CD8-positive, alpha-beta memory T cell (primary cell): ENCODE data around the gene EFNA2. TPM values are rescaled to one million over a fixed set of nuclear protein-coding genes. Genes with fewer than 3 reads are reported as not detected.
A peak's percentile ranks its signal among the peaks of the same experiment; 100 is the strongest.
"Not testable (repeated sequence)": the region's sequence is repeated elsewhere in the genome, so short reads cannot be mapped to it uniquely, and the experiment has no call there.

Experiments
- CTCF ChIA-PET: fragments of 350-600 bp; sonication (Branson Sonifier 250); formaldehyde crosslinking; loops from one replicate; lab custom pipeline; 2021; ENCODE audit warnings: antibody characterized with exemption; lab: Charles Lee
- POLR2A ChIA-PET: fragments of 350-600 bp; sonication (Branson Sonifier 250); formaldehyde crosslinking; loops from one replicate; lab custom pipeline; 2021; ENCODE audit warnings: antibody characterized with exemption; lab: Charles Lee
- DNase-seq, 5 donors: peaks; one replicate each; pipeline versions ENCODE4 v3.0.0 to v3.0.0-alpha.2; 2020 to 2022; ENCODE audit warnings: mixed read lengths in 1 of 5
- H3K27ac ChIP-seq: one replicate; pipeline ENCODE4 v1.7.0; 2013; ENCODE audit warnings: low read depth, mild to moderate bottlenecking, low read length, moderate library complexity
- H3K27me3 ChIP-seq: 2 replicates; pipeline ENCODE4 v1.7.0; 2013; ENCODE audit warnings: low read length, mild to moderate bottlenecking; ENCODE audit not compliant: insufficient read depth, poor library complexity, severe bottlenecking
- H3K36me3 ChIP-seq: 2 replicates; pipeline ENCODE4 v1.7.0; 2013; ENCODE audit warnings: mild to moderate bottlenecking, low read length, moderate library complexity; ENCODE audit not compliant: insufficient read depth
- H3K4me1 ChIP-seq: 2 replicates; pipeline ENCODE4 v1.7.0; 2013; ENCODE audit warnings: mild to moderate bottlenecking, low read length, moderate library complexity; ENCODE audit not compliant: insufficient read depth
- H3K4me3 ChIP-seq: 2 replicates; pipeline ENCODE4 v1.7.0; 2013; ENCODE audit warnings: mild to moderate bottlenecking, low read length
- H3K9me3 ChIP-seq: 2 replicates; pipeline ENCODE4 v1.7.0; 2013; ENCODE audit warnings: mild to moderate bottlenecking, low read length
- H3K27ac Mint-ChIP-seq, 8 donors: one replicate each; pipeline ENCODE4 v1.8.0; 2020 to 2021; ENCODE audit warnings: mixed read lengths in 8 of 8, mild to moderate bottlenecking in 6 of 8, inconsistent platforms in 3 of 8, moderate library complexity in 3 of 8
- H3K27me3 Mint-ChIP-seq, 2 donors: one replicate each; pipeline ENCODE4 v1.8.0; 2020 to 2021; ENCODE audit warnings: mixed read lengths in 2 of 2, mild to moderate bottlenecking in 1 of 2, moderate library complexity in 1 of 2
- H3K36me3 Mint-ChIP-seq, 3 donors: one replicate each; pipeline ENCODE4 v1.8.0; 2020 to 2021; ENCODE audit warnings: mixed read lengths in 3 of 3, inconsistent platforms in 1 of 3, mild to moderate bottlenecking in 1 of 3
- H3K4me1 Mint-ChIP-seq, 3 donors: one replicate each; pipeline ENCODE4 v1.8.0; 2020 to 2021; ENCODE audit warnings: mixed read lengths in 3 of 3, inconsistent platforms in 1 of 3, mild to moderate bottlenecking in 1 of 3
- H3K4me3 Mint-ChIP-seq, 7 donors: one replicate each; pipeline ENCODE4 v1.8.0; 2020 to 2021; ENCODE audit warnings: mixed read lengths in 7 of 7, mild to moderate bottlenecking in 6 of 7, moderate library complexity in 4 of 7, inconsistent platforms in 2 of 7
- H3K9me3 Mint-ChIP-seq, 5 donors: one replicate each; pipeline ENCODE4 v1.8.0; 2020 to 2022; ENCODE audit warnings: mixed read lengths in 5 of 5, mild to moderate bottlenecking in 3 of 5, moderate library complexity in 2 of 5, inconsistent platforms in 1 of 5
- polyA plus RNA-seq: library from polyadenylated mRNA; unstranded; fragments of 300-500 nt; fragmentation: Illumina TruSeq; gene quantifications from one replicate; pipeline ENCODE4 v1.2.3, GENCODE V29; 2021
- total RNA-seq, 2 experiments: library from RNA; stranded (reverse); gene quantifications; one replicate each; pipeline ENCODE4 v1.2.3, GENCODE V29; 2021

EFNA2 gene
- total and polyA plus RNA-seq, 3 experiments from 2014 or later, result not detected

DNA sequence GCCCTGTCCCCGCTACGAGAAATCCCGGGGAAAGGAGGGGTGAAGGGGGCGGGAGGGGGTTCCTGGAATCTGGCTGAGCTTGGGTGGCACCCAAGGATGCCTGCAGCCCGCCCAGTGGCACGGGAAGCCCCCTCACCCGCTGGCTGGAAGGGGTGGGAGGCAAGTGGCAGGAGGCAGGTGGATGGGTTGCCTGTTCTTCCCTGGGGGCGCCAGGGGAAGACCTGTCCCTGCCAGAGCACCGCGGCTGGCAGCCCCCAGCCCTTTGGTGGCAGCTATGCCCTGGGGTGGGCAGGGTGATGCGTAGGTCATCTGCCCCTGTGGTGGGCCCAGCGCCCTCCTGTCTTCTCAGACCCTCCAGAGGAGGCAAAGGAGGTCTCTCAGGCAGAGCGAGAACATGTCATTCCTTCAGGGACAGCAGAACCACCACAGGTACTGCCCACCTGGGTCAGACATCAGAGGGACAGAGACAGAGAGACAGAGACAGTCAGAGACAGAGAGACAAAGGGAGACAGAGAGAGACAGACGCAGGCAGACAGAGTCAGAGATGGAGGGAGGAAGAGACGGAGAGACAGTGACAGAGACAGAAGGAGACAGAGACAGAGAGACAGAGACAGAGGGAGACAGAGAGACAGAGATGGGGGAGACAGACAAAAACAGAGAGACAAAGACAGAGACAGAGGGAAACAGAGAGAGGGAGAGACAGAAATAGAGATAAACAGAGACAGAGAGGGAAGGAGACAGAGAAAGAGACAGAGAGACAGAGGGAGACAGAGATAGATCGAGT is 36.7 kb downstream of the EFNA2 start:
- DNase-seq, result no peak
- Histone ChIP-seq H3K9me3 (no peaks in the 10 kb centered on the region), H3K27me3 (peaks cover 23% of the 10 kb centered on the region), H3K27ac (no peak overlapping the region), H3K4me3 (no peak overlapping the region), H3K4me1 (no peaks in the 10 kb centered on the region), H3K36me3 (no peaks in the 10 kb centered on the region)
- ChIA-PET POLR2A (no interaction called here), CTCF (no interaction called here)
- Mint-ChIP-seq H3K4me3 (peak overlapping the region in 2 of 7 donors; percentile 55 to 73), H3K36me3 (peaks cover 0 to 4% (median 0%) of the 10 kb centered on the region in 3 donors), H3K4me1 (no peaks in the 10 kb centered on the region), H3K9me3 (no peaks in the 10 kb centered on the region), H3K27me3 (peaks cover 36 to 38% of the 10 kb centered on the region in 2 donors), H3K27ac (peak overlapping the region in 1 of 8 donors; percentile 94)

DNA sequence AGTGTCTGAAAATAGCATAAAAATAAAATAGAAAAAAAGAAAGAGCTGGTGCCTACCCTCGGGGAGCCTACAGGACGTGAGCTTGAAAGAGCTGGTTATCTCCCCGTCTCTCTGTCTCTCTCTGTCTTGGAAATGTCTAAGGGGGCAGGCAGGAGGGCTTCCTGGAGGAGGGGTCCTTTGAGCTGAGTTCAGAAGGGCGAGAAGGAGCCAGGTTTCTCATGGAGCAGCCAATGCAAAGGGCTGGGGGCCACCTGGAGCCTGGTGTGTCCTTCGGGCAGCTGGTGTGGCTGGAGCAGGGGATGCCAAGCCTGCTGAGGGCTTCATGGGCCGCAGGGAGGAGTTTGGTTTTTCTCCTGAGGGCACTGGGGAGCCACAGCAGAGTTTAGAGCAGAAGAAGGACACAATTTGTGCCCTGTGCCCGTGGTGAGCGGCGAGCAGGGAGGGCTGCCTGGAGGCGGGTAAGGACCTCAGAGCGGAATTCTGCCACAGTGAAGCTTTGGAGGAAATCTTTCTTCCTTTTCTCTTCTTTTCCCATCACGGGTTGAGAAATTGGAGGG is 38.7 kb downstream of the EFNA2 start:
- Mint-ChIP-seq H3K9me3 (no peaks in the 10 kb centered on the region), H3K27ac (peak overlapping the region in 3 of 8 donors; percentile 6 to 72 (median 47)), H3K4me1 (no peaks in the 10 kb centered on the region), H3K27me3 (peaks cover 28 to 30% of the 10 kb centered on the region in 2 donors), H3K4me3 (no peak overlapping the region), H3K36me3 (peaks cover 0 to 4% (median 0%) of the 10 kb centered on the region in 3 donors)
- no peak for DNase-seq
- H3K36me3 ChIP-seq, result no peaks in the 10 kb centered on the region
- no peaks in the 10 kb centered on the region for H3K9me3 ChIP-seq
- H3K4me1 ChIP-seq, result no peaks in the 10 kb centered on the region
- ChIA-PET POLR2A (no interaction called here), CTCF (no interaction called here)
- H3K4me3 ChIP-seq, result no peak overlapping the region
- H3K27me3 ChIP-seq, result peaks cover 23% of the 10 kb centered on the region
- no peak overlapping the region for H3K27ac ChIP-seq

DNA sequence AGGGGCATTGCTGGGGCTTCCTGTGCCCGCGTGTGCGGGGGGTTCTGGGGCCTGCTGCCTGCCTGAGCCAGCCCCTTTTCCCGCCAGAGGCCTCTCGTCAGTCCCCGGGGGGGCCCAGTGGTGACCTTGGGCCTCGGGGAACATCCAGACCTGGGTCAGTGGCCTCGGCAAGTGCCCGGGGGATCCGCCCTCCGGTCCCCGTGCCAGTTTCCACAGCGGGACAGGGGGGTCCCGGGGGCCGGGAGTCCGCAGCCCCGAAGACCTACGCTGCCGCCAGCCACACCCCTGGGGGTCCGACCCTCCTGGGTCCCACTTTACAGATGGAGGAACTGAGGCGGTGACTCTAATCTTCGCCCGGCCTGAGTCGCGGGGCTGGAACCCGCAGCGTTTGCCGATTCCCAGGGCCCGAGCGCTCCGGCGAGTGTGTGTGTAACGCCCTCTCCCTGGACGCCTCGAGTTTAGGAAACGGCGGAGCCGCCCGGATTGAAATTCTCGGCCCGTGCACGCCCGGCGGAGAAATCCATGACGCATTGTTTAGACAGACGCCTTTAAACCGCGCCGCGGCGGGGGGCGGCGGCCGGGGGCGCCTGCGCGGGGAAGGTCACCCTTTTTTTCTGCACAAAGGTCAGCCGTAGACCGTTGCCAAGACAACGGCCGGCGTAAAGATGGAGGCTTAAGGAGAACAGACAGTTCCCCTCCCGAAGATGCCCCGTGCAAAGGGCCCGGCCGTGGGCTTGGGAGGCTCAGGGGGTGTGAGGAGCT is 39.3 kb downstream of the EFNA2 start:
- Histone ChIP-seq H3K4me1 (no peaks in the 10 kb centered on the region), H3K4me3 (no peak overlapping the region), H3K27ac (no peak overlapping the region), H3K27me3 (peaks cover 23% of the 10 kb centered on the region), H3K9me3 (no peaks in the 10 kb centered on the region), H3K36me3 (no peaks in the 10 kb centered on the region)
- POLR2A ChIA-PET, result no interaction called here
- Mint-ChIP-seq H3K4me3 (peak overlapping the region in 1 of 7 donors; percentile 59), H3K27me3 (peaks cover 28 to 30% of the 10 kb centered on the region in 2 donors), H3K27ac (no peak overlapping the region), H3K4me1 (no peaks in the 10 kb centered on the region), H3K36me3 (peaks cover 0 to 4% (median 0%) of the 10 kb centered on the region in 3 donors), H3K9me3 (no peaks in the 10 kb centered on the region)
- peak in 2 of 5 donors; percentile 4 to 27 for DNase-seq
- CTCF ChIA-PET, result no interaction called here

DNA sequence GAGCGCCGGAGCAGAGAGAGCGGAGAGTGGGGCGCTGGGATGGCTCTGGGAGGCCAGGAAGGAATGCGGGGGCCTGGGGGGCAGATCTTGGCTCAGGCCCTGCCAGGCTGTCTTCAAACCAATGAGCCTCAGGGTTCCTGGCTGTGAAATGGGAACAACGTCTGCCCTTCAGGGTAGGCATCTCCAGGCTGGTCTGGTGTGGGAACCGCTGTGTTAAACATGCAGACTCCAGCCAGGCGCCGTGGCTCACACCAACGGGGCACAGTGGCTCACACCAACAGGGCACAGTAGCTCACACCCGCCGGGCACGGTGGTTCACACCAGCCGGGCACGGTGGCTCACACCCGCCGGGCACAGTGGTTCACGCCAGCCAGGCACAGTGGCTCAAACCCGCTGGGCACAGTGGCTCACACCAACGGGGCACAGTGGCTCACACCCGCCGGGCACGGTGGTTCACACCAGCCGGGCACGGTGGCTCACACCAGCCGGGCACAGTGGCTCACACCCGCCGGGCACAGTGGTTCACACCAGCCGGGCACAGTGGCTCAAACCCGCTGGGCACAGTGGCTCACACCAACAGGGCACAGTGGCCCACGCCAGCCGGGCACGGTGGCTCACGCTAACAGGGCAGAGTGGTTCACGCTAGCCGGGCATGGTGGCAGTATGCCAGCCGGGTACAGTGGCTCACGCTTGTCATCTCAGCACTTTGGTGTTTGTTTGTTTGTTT is 40.1 kb downstream of the EFNA2 start:
- Histone ChIP-seq H3K4me3 (no peak overlapping the region), H3K4me1 (no peaks in the 10 kb centered on the region), H3K9me3 (no peaks in the 10 kb centered on the region), H3K36me3 (no peaks in the 10 kb centered on the region), H3K27ac (no peak overlapping the region), H3K27me3 (peaks cover 23% of the 10 kb centered on the region)
- CTCF ChIA-PET, result no interaction called here
- POLR2A ChIA-PET, result no interaction called here
- H3K27me3 Mint-ChIP-seq, result peaks cover 31 to 32% of the 10 kb centered on the region in 2 donors
- no peak overlapping the region for H3K27ac Mint-ChIP-seq
- H3K4me1 Mint-ChIP-seq, result no peaks in the 10 kb centered on the region
- no peak for DNase-seq
- H3K36me3 Mint-ChIP-seq, result peaks cover 0 to 4% (median 0%) of the 10 kb centered on the region in 3 donors
- H3K9me3 Mint-ChIP-seq, result no peaks in the 10 kb centered on the region
- no peak overlapping the region for H3K4me3 Mint-ChIP-seq

DNA sequence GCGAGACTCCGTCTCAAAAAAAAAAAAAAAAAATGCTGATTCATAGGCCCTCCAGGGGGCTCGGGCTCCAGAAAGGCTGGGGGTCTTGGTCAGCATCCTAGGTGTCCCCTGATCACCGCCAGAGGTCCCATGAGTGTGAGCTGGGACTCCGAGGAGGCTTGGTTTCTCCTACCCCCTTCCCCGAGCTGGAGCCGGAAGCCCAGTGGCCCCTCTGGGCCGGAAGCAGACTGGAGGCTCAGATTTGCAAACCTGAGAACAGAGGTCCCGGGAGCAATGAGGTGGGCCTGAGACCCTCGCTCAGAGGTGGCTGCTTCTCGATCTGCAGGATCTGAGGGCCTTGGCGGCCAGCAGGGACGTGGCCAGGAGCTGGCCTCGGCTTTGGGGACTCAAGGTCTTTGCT is 41.5 kb downstream of the EFNA2 start:
- Histone ChIP-seq H3K4me3 (no peak overlapping the region), H3K36me3 (no peaks in the 10 kb centered on the region), H3K27me3 (peaks cover 23% of the 10 kb centered on the region), H3K27ac (no peak overlapping the region), H3K9me3 (no peaks in the 10 kb centered on the region), H3K4me1 (no peaks in the 10 kb centered on the region)
- H3K36me3 Mint-ChIP-seq, result peaks cover 0 to 4% (median 0%) of the 10 kb centered on the region in 3 donors
- no peak overlapping the region for H3K4me3 Mint-ChIP-seq
- DNase-seq, result no peak
- H3K4me1 Mint-ChIP-seq, result no peaks in the 10 kb centered on the region
- no peak overlapping the region for H3K27ac Mint-ChIP-seq
- H3K27me3 Mint-ChIP-seq, result peaks cover 27% of the 10 kb centered on the region in 2 donors
- CTCF ChIA-PET, result no interaction called here
- no peaks in the 10 kb centered on the region for H3K9me3 Mint-ChIP-seq
- POLR2A ChIA-PET, result no interaction called here

DNA sequence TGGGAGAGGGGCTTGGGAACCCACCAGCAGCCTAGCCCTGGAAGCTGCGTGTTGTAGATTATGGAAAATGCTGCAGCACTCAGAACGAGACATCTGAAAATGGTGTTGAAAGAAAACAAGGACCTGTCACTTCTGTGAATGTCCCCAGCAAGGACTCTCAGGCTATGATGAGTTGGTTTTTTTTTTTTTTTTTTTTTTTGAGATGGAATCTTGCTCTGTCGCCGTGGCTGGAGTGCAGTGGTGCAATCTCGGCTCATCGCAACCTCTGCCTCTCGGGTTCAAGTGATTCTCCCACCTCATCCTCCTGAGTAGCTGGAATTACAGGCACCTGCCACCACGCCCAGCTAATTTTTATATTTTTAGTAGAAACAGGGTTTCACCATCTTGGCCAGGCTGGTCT is 46.5 kb downstream of the EFNA2 start:
- H3K9me3 Mint-ChIP-seq, CTCF ChIA-PET: not testable (repeated sequence)
- H3K27me3 Mint-ChIP-seq, result peaks cover 8 to 14% of the 10 kb centered on the region in 2 donors

DNA sequence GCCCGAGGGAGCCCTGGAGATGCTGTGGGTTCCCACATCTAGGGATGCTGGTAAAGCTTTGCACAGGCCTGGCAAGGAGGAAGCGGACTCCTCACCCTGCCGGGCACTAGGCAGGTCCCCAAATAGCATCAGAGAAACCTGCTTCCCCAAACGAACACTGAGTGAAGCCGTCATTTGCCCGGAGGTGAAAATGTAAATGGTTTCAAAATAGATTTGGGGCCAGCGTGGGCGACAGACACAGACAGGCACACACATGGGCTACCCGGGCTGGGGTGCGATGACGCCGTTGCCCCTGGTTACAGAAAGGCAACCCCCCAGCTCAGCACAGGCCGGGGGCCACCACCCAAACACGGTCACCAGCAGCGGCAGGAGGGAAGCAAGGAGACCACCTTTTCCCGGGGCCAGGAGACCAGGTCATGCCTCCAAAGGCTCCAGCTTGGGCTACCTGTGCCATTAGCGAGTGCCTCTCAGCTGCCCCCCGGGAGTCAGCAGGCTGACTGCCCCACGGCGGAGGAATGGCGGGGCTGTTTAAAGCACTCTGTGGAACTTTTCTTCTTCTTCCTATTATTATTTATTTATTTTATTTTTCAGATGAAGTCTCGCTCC is 50.5 kb downstream of the EFNA2 start:
- POLR2A ChIA-PET, result no interaction called here
- Mint-ChIP-seq H3K4me3 (no peak overlapping the region), H3K27ac (no peak overlapping the region), H3K27me3 (peaks cover 2 to 9% of the 10 kb centered on the region in 2 donors), H3K9me3 (no peaks in the 10 kb centered on the region), H3K4me1 (no peaks in the 10 kb centered on the region), H3K36me3 (no peaks in the 10 kb centered on the region)
- Histone ChIP-seq H3K27me3 (no peaks in the 10 kb centered on the region), H3K27ac (no peak overlapping the region), H3K36me3 (no peaks in the 10 kb centered on the region), H3K4me1 (no peaks in the 10 kb centered on the region), H3K4me3 (no peak overlapping the region), H3K9me3 (no peaks in the 10 kb centered on the region)
- CTCF ChIA-PET, result interaction anchor here (1.3 kb wide), 1 partner anchor 92 kb away, joined by 3 read pairs; no protein-coding TSS in a partner anchor
- DNase-seq, result no peak

More for the DNA sequence above, 46.5 kb downstream of the EFNA2 start:
- H3K36me3 ChIP-seq, H3K4me3 Mint-ChIP-seq, DNase-seq, H3K4me3 ChIP-seq, H3K27ac Mint-ChIP-seq, H3K27ac ChIP-seq, H3K27me3 ChIP-seq, H3K36me3 Mint-ChIP-seq, H3K4me1 ChIP-seq, POLR2A ChIA-PET, H3K4me1 Mint-ChIP-seq, H3K9me3 ChIP-seq: not testable (repeated sequence)
